Upper lobe of left lung (tissue), 6 donors: ENCODE data around the gene NAT16. TPM values are rescaled to one million over a fixed set of nuclear protein-coding genes. Genes with fewer than 3 reads are reported as not detected.

Experiments
- ATAC-seq, 2 donors: fragments of 200-7000 bp; cut with Tn5 transposase; one replicate each; pipeline ENCODE4 v1.9.1; 2022; ENCODE audit warnings: mild to moderate bottlenecking in 2 of 2, moderate library complexity in 2 of 2; ENCODE audit not compliant: low FRiP score in 2 of 2
- DNase-seq, 2 donors: peaks; one replicate each; pipeline ENCODE4 v3.0.0-alpha.2; 2019 to 2020
- H3K27ac ChIP-seq, 4 donors: fragments of 200-600 bp; sonication (generic); one replicate each; pipeline ENCODE4 v1.5.1; 2016 to 2019
- H3K27me3 ChIP-seq, 4 donors: fragments of 200-600 bp; sonication (generic); one replicate each; pipeline ENCODE4 v1.5.1; 2017 to 2019
- H3K36me3 ChIP-seq, 4 donors: fragments of 200-600 bp; sonication (generic); one replicate each; pipeline ENCODE4 v1.5.1; 2016 to 2019
- H3K4me1 ChIP-seq, 4 donors: fragments of 200-600 bp; sonication (generic); one replicate each; pipeline ENCODE4 v1.5.1; 2018 to 2019
- H3K4me3 ChIP-seq, 4 donors: fragments of 200-600 bp; sonication (generic); one replicate each; pipeline ENCODE4 v1.5.1; 2017 to 2019; ENCODE audit warnings: mild to moderate bottlenecking in 2 of 4, moderate library complexity in 1 of 4
- H3K9me3 ChIP-seq, 4 donors: fragments of 200-600 bp; sonication (generic); one replicate each; pipeline ENCODE4 v1.5.1; 2018 to 2019
- EP300 ChIP-seq, 4 donors: sonication (generic); formaldehyde crosslinking; IDR thresholded peaks; one replicate each; pipeline ENCODE4 v1.5.1; 2017; ENCODE audit warnings: antibody characterized with exemption in 4 of 4, control low read depth in 2 of 4
- POLR2A ChIP-seq, 4 donors: fragments of 450-650 bp; IDR thresholded peaks; one replicate each; pipeline ENCODE4 v1.5.1; 2016 to 2017; ENCODE audit warnings: antibody characterized with exemption in 4 of 4, mild to moderate bottlenecking in 2 of 4
- POLR2AphosphoS5 ChIP-seq, 2 donors: sonication (generic); formaldehyde crosslinking; IDR thresholded peaks; one replicate each; pipeline ENCODE4 v1.5.1; 2017; ENCODE audit warnings: antibody characterized with exemption in 2 of 2
- WGBS, 2 donors: methylation state at CpG; one replicate each; pipeline ENCODE4 v1.1.5; 2017 to 2018; 5-methylcytosine and 5-hydroxymethylcytosine counted together
- total RNA-seq, 6 donors: library from RNA; depleted of rRNA in 4 of 6; stranded (reverse); fragments of >200 nt in 4 of 6; gene quantifications; one replicate each; pipeline versions ENCODE4 v1.1.0 to v1.2.1, GENCODE V29; 2016 to 2021
- TF ChIP-seq, protein P1 (sequence below), 6 experiments: fragments of 450-650 bp in 4 of 6; fragments of 200-600 bp in 2 of 6; sonication (generic) in 2 of 6; IDR thresholded peaks; one replicate each; pipeline ENCODE4 v1.5.1; 2016 to 2019; ENCODE audit warnings: antibody characterized with exemption in 6 of 6
- donor health status: DM: no; HTN: no; CAD: no; lungs with moderate emphysema.
- donor health status: DM: no; HTN: yes; CAD: no; lungs with severe emphysema.

NAT16 gene
- total RNA-seq, 6 donors from 2014 or later = not detected

- peaks cover 0 to 29% (median 15%) of the 10 kb centered on the region in 4 donors for H3K36me3 ChIP-seq
- peaks cover 38 to 44% (median 40%) of the 10 kb centered on the region in 4 donors for H3K4me1 ChIP-seq
- H3K4me3 ChIP-seq = peak overlapping the region in 3 of 4 donors; percentile 34 to 49 (median 43)
- peaks cover 0 to 57% (median 38%) of the 10 kb centered on the region in 4 donors for H3K27me3 ChIP-seq
- ATAC-seq (no peak), DNase-seq (peak in 1 of 2 donors; percentile 84)
- H3K9me3 ChIP-seq = no peaks in the 10 kb centered on the region
- no peak overlapping the region for H3K27ac ChIP-seq
- WGBS, 2 donors = 0 to 2% methylated on average over 42 to 51 of the region's 92 CpGs
- no peak for TF ChIP-seq POLR2AphosphoS5 (IDR thresholded peaks at IDR 0.05)
- TF ChIP-seq, protein P1, sequence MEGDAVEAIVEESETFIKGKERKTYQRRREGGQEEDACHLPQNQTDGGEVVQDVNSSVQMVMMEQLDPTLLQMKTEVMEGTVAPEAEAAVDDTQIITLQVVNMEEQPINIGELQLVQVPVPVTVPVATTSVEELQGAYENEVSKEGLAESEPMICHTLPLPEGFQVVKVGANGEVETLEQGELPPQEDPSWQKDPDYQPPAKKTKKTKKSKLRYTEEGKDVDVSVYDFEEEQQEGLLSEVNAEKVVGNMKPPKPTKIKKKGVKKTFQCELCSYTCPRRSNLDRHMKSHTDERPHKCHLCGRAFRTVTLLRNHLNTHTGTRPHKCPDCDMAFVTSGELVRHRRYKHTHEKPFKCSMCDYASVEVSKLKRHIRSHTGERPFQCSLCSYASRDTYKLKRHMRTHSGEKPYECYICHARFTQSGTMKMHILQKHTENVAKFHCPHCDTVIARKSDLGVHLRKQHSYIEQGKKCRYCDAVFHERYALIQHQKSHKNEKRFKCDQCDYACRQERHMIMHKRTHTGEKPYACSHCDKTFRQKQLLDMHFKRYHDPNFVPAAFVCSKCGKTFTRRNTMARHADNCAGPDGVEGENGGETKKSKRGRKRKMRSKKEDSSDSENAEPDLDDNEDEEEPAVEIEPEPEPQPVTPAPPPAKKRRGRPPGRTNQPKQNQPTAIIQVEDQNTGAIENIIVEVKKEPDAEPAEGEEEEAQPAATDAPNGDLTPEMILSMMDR (IDR thresholded peaks at IDR 0.05) = no peak
- TF ChIP-seq EP300 (IDR thresholded peaks at IDR 0.05) = no peak
Observed at GRCh38 chr7:101163279-101164070, 16.6 kb downstream of the NAT16 start.

DNA sequence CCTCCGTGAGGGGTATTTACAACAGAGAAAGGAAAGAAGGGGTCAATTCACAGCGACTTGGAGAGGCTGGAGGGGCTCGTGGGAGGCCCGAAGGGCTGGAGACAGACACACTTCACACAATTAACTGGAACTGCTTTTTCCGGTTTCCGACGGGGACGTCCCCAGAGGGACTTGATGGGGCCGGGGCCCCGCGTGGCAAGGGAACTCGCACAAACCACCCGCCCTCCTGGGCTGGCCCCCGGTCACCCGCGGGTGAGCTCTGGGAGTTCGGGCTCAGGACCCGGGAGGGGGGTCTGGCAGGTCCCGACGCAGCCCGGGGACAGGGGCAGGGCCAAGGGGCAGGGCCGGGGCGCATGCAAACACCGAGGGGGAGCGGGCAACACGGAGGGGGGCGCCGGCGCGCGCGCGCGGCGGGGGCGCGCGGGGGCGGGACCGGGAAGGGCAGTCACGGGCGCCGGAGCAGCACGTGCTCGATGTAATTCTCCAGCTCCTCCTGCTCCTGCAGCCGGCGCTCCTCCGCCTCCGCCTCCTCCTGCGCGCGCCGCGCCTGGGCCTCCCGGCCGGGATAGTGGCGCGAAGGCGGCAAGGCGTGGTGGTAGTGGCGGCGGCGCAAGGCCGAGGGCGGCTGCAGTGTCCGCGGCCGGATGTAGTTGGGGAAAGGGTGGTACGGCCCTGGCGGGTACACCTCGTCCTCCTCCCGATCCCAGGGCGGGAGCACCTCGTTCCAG, 17.4 kb downstream of the NAT16 start:
- DNase-seq (peak in 1 of 2 donors; percentile 89), ATAC-seq (no peak)
- TF ChIP-seq POLR2AphosphoS5 (IDR thresholded peaks at IDR 0.05) (peak in 1 of 2 donors; percentile 15), POLR2A (IDR thresholded peaks at IDR 0.05) (no peak), EP300 (IDR thresholded peaks at IDR 0.05) (peak in 2 of 4 donors; percentile 9 to 47)
- TF ChIP-seq, protein P1 (IDR thresholded peaks at IDR 0.05) = peak in 1 of 6 experiments; percentile 14
- H3K9me3 ChIP-seq = no peaks in the 10 kb centered on the region
- peaks cover 0 to 37% (median 16%) of the 10 kb centered on the region in 4 donors for H3K36me3 ChIP-seq
- H3K27ac ChIP-seq = no peak overlapping the region
- H3K4me1 ChIP-seq = peaks cover 38 to 44% (median 40%) of the 10 kb centered on the region in 4 donors
- H3K4me3 ChIP-seq = peak overlapping the region in 3 of 4 donors; percentile 34 to 49 (median 43)
- H3K27me3 ChIP-seq = peaks cover 0 to 51% (median 34%) of the 10 kb centered on the region in 4 donors
- 2 to 13% methylated on average over 11 to 31 of the region's 74 CpGs for WGBS, 2 donors

GRCh38 chr7:101161692-101162471, 18.2 kb downstream of the NAT16 start:
- no peak for TF ChIP-seq POLR2AphosphoS5 (IDR thresholded peaks at IDR 0.05)
- TF ChIP-seq POLR2A (IDR thresholded peaks at IDR 0.05) = no peak
- TF ChIP-seq, protein P1 (IDR thresholded peaks at IDR 0.05) = no peak
- no peak for TF ChIP-seq EP300 (IDR thresholded peaks at IDR 0.05)
- H3K36me3 ChIP-seq = peaks cover 0 to 45% (median 20%) of the 10 kb centered on the region in 4 donors
- DNase-seq = no peak
- ATAC-seq = no peak
- peaks cover 0 to 43% (median 31%) of the 10 kb centered on the region in 4 donors for H3K27me3 ChIP-seq
- no peaks in the 10 kb centered on the region for H3K9me3 ChIP-seq
- H3K4me3 ChIP-seq = no peak overlapping the region
- peaks cover 38 to 44% (median 40%) of the 10 kb centered on the region in 4 donors for H3K4me1 ChIP-seq
- 80 to 82% methylated on average over 17 of the region's 17 CpGs for WGBS, 2 donors
- H3K27ac ChIP-seq = no peak overlapping the region

DNA sequence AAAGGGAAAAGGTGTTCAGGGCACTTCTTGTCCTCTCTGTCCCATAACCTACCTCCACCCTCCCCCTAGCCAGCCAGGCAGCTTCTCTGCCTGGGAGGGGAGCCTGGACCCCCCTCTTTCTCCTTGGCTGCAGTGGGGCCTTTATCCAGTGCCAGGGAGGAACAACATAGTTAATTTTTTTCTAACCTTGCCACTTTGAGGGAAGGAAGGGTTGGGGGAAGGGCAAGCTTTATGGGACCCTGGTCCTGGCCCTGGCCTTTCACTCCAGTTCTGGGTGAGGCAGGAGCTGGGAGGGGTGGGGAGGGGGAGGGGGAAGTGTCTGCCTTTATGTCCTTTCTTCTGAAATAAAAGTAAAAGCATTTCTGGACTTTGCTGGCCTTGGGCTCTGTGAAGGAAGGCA, 19.2 kb downstream of the NAT16 start:
- Histone ChIP-seq H3K27me3 (peaks cover 0 to 33% (median 23%) of the 10 kb centered on the region in 4 donors), H3K27ac (no peak overlapping the region), H3K4me1 (peaks cover 37 to 40% (median 38%) of the 10 kb centered on the region in 4 donors), H3K9me3 (no peaks in the 10 kb centered on the region), H3K4me3 (no peak overlapping the region), H3K36me3 (peaks cover 0 to 47% (median 20%) of the 10 kb centered on the region in 4 donors)
- DNase-seq (no peak), ATAC-seq (no peak)
- no peak for TF ChIP-seq EP300 (IDR thresholded peaks at IDR 0.05)
- TF ChIP-seq, protein P1 (IDR thresholded peaks at IDR 0.05) = no peak
- TF ChIP-seq POLR2A (IDR thresholded peaks at IDR 0.05) = no peak
- TF ChIP-seq POLR2AphosphoS5 (IDR thresholded peaks at IDR 0.05) = no peak
